Esophagus muscularis mucosa (tissue), 4 donors: ENCODE data around the gene POLR2C.

ENCODE experiments used
- CTCF ChIP-seq, 3 experiments: fragments of 200-600 bp in 2 of 3; fragments of 450-650 bp in 1 of 3; sonication (generic) in 2 of 3; IDR thresholded peaks; one replicate each; pipeline ENCODE4 v1.5.1; 2017 to 2019; ENCODE audit warnings: antibody characterized with exemption in 3 of 3, mild to moderate bottlenecking in 2 of 3, moderate library complexity in 1 of 3
- EP300 ChIP-seq: sonication (generic); formaldehyde crosslinking; IDR thresholded peaks from one replicate; pipeline ENCODE4 v1.6.1; 2017; ENCODE audit warnings: antibody characterized with exemption
- POLR2AphosphoS5 ChIP-seq, 2 donors: sonication (generic); formaldehyde crosslinking; IDR thresholded peaks; one replicate each; pipeline ENCODE4 v1.6.1; 2017; ENCODE audit warnings: antibody characterized with exemption in 2 of 2

GRCh38 chr16:57481421-57481820 lies 18.9 kb downstream of the POLR2C start:
- TF ChIP-seq EP300 (no peak), CTCF (IDR thresholded peaks at IDR 0.05) (no peak), POLR2AphosphoS5 (IDR thresholded peaks at IDR 0.05) (no peak)
